Activated naive CD4-positive, alpha-beta T cell treated with anti-CD3 and anti-CD28 coated beads, Interleukin-2, amount 50 U/mL, for 16 hours (primary cell): Measurements from ENCODE around the gene ATP8B1.
"Not testable (repeated sequence)": the region's sequence is repeated elsewhere in the genome, so short reads cannot be mapped to it uniquely, and the experiment has no call there.

Experiments
- DNase-seq: peaks from one replicate; pipeline ENCODE4 v3.0.0-alpha.2; 2020

Gene ATP8B1

GRCh38 chr18:57759650-57760049 is 43.5 kb downstream of the ATP8B1 start:
- DNase-seq = no peak

- DNase-seq = no peak
Measured at GRCh38 chr18:57755473-57756067, 47.5 kb downstream of the ATP8B1 start.

GRCh38 chr18:57754577-57755338 is 48.4 kb downstream of the ATP8B1 start:
- no peak for DNase-seq

- no peak for DNase-seq
Measured at GRCh38 chr18:57753063-57753462, 50.1 kb downstream of the ATP8B1 start.

GRCh38 chr18:57749604-57749970 is 53.5 kb downstream of the ATP8B1 start:
- DNase-seq = no peak

GRCh38 chr18:57748770-57749603 is 54.1 kb downstream of the ATP8B1 start:
- no peak for DNase-seq

GRCh38 chr18:57747809-57748680 is 55.1 kb downstream of the ATP8B1 start:
- DNase-seq = no peak

- DNase-seq = no peak
Measured at GRCh38 chr18:57744211-57744694, 58.9 kb downstream of the ATP8B1 start.

GRCh38 chr18:57743008-57743407 is 60.1 kb downstream of the ATP8B1 start:
- no peak for DNase-seq

GRCh38 chr18:57741273-57741672 is 61.8 kb downstream of the ATP8B1 start:
- DNase-seq = no peak

GRCh38 chr18:57738078-57738477 is 65.0 kb downstream of the ATP8B1 start:
- DNase-seq = no peak

GRCh38 chr18:57737400-57738060 is 65.6 kb downstream of the ATP8B1 start:
- DNase-seq = no peak

GRCh38 chr18:57735042-57735441 is 68.1 kb downstream of the ATP8B1 start:
- not testable (repeated sequence) for DNase-seq

GRCh38 chr18:57733861-57734260 is 69.3 kb downstream of the ATP8B1 start:
- DNase-seq = no peak

- no peak for DNase-seq
Measured at GRCh38 chr18:57730146-57730545, 73.0 kb downstream of the ATP8B1 start.

- DNase-seq = no peak
Measured at GRCh38 chr18:57728941-57729511, 74.1 kb downstream of the ATP8B1 start.

- DNase-seq = no peak
Measured at GRCh38 chr18:57727952-57728807, 74.9 kb downstream of the ATP8B1 start.

GRCh38 chr18:57719211-57719935 is 83.7 kb downstream of the ATP8B1 start:
- not testable (repeated sequence) for DNase-seq

GRCh38 chr18:57716549-57716948 is 86.6 kb downstream of the ATP8B1 start:
- DNase-seq = no peak

GRCh38 chr18:57715671-57716070 is 87.4 kb downstream of the ATP8B1 start:
- DNase-seq = no peak
